Kidney epithelial cell (primary cell): Measurements from ENCODE around the gene LTBP4. TPM values are rescaled to one million over a fixed set of nuclear protein-coding genes. Genes with fewer than 3 reads are reported as not detected.

ENCODE experiments used
- DNase-seq: peaks from one replicate; pipeline ENCODE4 v3.0.0-alpha.2; 2010; ENCODE audit warnings: low read depth
- H3K27me3 ChIP-seq: 2 replicates; pipeline ENCODE4 v1.6.0; 2011; ENCODE audit warnings: low read length; ENCODE audit not compliant: control insufficient read depth, insufficient read depth
- H3K36me3 ChIP-seq: 2 replicates; pipeline ENCODE4 v1.5.1; 2011; ENCODE audit warnings: low read length; ENCODE audit not compliant: control insufficient read depth, insufficient read depth
- H3K4me3 ChIP-seq: 2 replicates; pipeline ENCODE4 v1.5.1; 2011; ENCODE audit warnings: low read depth, mild to moderate bottlenecking, control low read depth, low read length
- CTCF ChIP-seq: IDR thresholded peaks from 2 replicates; pipeline ENCODE4 v1.5.1; 2011; ENCODE audit warnings: mild to moderate bottlenecking, moderate library complexity, low read length, control low read depth, inconsistent platforms; ENCODE audit not compliant: insufficient read depth, poor library complexity, severe bottlenecking
- total RNA-seq: library from RNA; depleted of rRNA; stranded (reverse); fragments of >200 nt; gene quantifications from 2 replicates; pipeline ENCODE4 v1.2.3, GENCODE V29; 2015

The LTBP4 gene
- total RNA-seq, 1 donor from 2014 or later, result 89.3 TPM

GRCh38 chr19:40603071-40603388 lies 1.9 kb downstream of the LTBP4 start:
- TF ChIP-seq CTCF, result no peak

DNA sequence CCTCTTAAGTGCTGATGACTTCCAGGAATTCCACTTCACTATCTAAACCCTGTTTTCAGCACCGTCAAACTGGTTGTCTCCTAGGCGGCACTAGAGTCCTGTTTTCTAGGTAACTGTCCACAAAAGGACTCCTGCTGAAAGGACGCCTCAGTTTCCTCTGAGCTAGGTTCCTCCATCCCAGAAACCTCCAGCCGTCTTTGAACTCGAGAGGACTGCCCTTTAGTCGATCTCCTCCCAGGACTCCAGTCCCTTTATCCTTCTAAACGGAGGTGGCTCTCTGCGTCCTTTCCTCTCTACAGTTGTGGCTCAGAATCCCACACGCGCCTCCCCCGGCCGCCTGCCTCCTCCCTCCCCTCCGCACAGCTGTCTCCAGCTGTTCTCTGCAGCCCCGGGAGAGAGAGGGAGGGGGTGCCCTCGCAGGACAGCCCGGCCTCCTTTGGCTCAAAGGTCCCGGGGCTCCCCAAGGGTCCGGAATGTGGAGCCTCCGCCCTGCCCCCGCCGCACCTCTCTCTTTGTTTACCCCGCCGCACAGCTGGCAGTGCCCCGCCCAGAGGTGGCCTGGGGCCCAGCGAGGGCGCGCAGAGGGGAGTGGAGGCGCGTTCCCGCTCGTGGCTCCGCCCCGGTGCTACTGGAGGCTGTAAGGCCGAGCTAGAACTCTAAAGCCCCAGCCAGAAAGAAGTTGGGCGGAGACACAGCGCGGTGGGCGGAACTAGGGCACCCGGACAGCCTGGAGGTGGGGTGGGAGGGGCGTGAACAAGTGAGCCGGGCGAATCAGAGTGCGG lies 2.4 kb downstream of the LTBP4 start:
- peak overlapping the region; percentile 33 for H3K4me3 ChIP-seq
- H3K27me3 ChIP-seq, result peaks cover 8% of the 10 kb centered on the region
- H3K36me3 ChIP-seq, result no peaks in the 10 kb centered on the region
- peak; percentile 90 for DNase-seq
- no peak for TF ChIP-seq CTCF

More at GRCh38 chr19:40603071-40603388, 1.9 kb downstream of the LTBP4 start:
- no peaks in the 10 kb centered on the region for H3K36me3 ChIP-seq
- DNase-seq, result no peak
- H3K4me3 ChIP-seq, result no peak overlapping the region
- peaks cover 8% of the 10 kb centered on the region for H3K27me3 ChIP-seq

- H3K36me3 ChIP-seq, result no peaks in the 10 kb centered on the region
- H3K4me3 ChIP-seq, result no peak overlapping the region
Measured at GRCh38 chr19:40604171-40604646, 3.0 kb downstream of the LTBP4 start.

DNA sequence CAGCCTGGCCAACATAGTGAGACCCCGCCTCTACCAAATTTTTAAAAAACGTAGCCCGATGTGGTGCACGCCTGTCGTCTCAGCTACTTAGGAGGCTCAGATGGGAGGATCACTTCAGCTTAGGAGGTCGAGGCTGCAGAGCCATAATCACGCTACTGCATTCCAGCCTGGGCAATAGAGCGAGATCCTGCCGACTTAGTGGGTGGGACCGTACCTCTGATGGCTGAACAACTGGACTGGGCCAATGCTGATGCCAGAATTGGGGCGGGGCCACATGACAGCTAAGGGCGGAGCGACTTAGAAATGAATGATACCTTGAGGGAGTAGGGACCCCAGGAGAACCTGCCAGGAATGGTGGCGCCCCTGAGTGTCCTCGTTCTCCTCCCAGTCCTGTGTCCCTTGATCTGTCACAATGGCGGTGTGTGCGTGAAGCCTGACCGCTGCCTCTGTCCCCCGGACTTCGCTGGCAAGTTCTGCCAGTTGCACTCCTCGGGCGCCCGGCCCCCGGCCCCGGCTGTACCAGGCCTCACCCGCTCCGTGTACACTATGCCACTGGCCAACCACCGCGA lies 3.6 kb downstream of the LTBP4 start:
- Histone ChIP-seq H3K4me3 (peak overlapping the region; percentile 35), H3K27me3 (peaks cover 5% of the 10 kb centered on the region), H3K36me3 (no peaks in the 10 kb centered on the region)
- no peak for TF ChIP-seq CTCF
- DNase-seq, result no peak

More at GRCh38 chr19:40604171-40604646, 3.0 kb downstream of the LTBP4 start:
- TF ChIP-seq CTCF, result no peak
- peaks cover 6% of the 10 kb centered on the region for H3K27me3 ChIP-seq
- no peak for DNase-seq

DNA sequence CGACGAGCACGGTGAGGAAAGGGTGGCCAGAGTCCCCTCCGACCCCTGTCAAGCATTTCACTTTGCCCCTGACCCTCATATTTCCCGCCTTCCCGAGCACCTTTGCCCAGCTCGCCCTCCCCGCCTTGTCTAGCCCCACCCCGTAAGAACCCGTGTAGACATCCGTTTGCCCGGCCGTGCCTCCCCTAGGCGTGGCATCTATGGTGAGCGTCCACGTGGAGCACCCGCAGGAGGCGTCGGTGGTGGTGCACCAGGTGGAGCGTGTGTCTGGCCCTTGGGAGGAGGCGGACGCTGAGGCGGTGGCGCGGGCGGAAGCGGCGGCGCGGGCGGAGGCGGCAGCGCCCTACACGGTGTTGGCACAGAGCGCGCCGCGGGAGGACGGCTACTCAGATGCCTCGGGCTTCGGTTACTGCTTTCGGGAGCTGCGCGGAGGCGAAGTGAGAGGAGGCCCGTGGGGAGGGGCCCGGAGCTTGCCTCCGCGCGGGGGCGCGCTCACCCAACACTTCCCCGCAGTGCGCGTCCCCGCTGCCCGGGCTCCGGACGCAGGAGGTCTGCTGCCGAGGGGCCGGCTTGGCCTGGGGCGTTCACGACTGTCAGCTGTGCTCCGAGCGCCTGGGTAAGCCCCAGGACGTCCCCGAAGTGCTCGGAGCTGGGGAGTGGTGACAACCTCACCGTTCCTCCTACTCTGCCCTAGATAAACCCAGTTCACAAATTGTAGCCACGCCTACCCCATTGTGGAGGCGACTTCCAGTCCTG lies 4.2 kb downstream of the LTBP4 start:
- no peak for DNase-seq
- H3K27me3 ChIP-seq, result peaks cover 1% of the 10 kb centered on the region
- no peak for TF ChIP-seq CTCF
- H3K36me3 ChIP-seq, result no peaks in the 10 kb centered on the region
- peak overlapping the region; percentile 35 for H3K4me3 ChIP-seq
